A673 (cell line): ENCODE data around the gene RNF135.
"Not testable (repeated sequence)": the region's sequence is repeated elsewhere in the genome, so short reads cannot be mapped to it uniquely, and the experiment has no call there.

ENCODE experiments used
- EZH2 ChIP-seq: fragments of 200-600 bp; sonication (generic); IDR thresholded peaks from 2 replicates; pipeline ENCODE4 v1.6.1; 2017; ENCODE audit warnings: borderline replicate concordance, low read depth, mild to moderate bottlenecking, mixed read lengths, antibody characterized with exemption, low read length; ENCODE audit not compliant: poor library complexity, severe bottlenecking
- TF ChIP-seq, protein P1 (sequence below): fragments of 300-800, 200-600 bp; sonication (generic); conservative IDR thresholded peaks from 2 replicates; pipeline ENCODE4 v1.5.1; 2017; ENCODE audit warnings: low read depth, mild to moderate bottlenecking, antibody characterized with exemption, low read length, moderate library complexity, mixed read lengths

DNA sequence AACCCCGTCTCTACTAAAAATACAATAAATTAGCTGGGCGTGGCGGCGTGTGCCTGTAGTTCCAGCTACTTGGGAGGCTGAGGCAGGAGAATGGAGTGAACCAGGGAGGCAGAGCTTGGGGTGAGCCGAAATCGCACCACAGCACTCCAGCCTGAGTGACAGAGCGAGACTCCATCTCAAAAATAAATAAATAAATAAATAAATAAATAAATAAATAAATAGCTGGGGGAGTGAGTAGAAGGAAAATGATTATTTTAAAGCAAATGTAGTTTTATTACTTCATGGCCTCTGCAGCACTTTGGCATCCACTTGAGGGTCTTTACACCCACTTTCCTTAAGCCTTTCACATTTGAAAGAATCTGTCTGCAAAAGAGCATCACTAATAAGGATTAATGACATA, 70.0 kb downstream of the RNF135 start:
- TF ChIP-seq, protein P1, sequence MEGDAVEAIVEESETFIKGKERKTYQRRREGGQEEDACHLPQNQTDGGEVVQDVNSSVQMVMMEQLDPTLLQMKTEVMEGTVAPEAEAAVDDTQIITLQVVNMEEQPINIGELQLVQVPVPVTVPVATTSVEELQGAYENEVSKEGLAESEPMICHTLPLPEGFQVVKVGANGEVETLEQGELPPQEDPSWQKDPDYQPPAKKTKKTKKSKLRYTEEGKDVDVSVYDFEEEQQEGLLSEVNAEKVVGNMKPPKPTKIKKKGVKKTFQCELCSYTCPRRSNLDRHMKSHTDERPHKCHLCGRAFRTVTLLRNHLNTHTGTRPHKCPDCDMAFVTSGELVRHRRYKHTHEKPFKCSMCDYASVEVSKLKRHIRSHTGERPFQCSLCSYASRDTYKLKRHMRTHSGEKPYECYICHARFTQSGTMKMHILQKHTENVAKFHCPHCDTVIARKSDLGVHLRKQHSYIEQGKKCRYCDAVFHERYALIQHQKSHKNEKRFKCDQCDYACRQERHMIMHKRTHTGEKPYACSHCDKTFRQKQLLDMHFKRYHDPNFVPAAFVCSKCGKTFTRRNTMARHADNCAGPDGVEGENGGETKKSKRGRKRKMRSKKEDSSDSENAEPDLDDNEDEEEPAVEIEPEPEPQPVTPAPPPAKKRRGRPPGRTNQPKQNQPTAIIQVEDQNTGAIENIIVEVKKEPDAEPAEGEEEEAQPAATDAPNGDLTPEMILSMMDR = not testable (repeated sequence)
- TF ChIP-seq EZH2 = not testable (repeated sequence)
